K562 (cell line): ENCODE results near the gene MKNK1. TPM values are rescaled to one million over a fixed set of nuclear protein-coding genes. Genes with fewer than 3 reads are reported as not detected.

ENCODE experiments used
- ATAC-seq: fragments of 200-7000 bp; cut with Tn5 transposase; 3 replicates; pipeline ENCODE4 v1.9.1; 2020; ENCODE audit warnings: moderate library complexity
- BruUV-seq: library from RNA; stranded (reverse); fragments of 400-500 nt; replicated peaks from 2 replicates; lab custom pipeline; 2021; lab: Mats Ljungman, UMichigan
- CTCF ChIA-PET: fragments of 300-600 bp; formaldehyde crosslinking; extraction: SDS; loops from one replicate; lab custom pipeline; 2021; ENCODE audit warnings: low intra/inter-chr PET ratio; lab: Yijun Ruan, JAX
- POLR2A ChIA-PET: fragments of 300-600, 350-650 bp; sonication (Branson Sonifier 250); formaldehyde crosslinking; extraction: SDS; loops from one replicate; lab custom pipeline; 2021; ENCODE audit warnings: antibody characterized with exemption, inconsistent platforms; lab: Yijun Ruan, JAX
- DNase-seq, 4 experiments: peaks; one replicate each; pipeline versions ENCODE4 v3.0.0 to v3.0.0-alpha.2; 2011 to 2018; ENCODE audit warnings: low spot score in 3 of 4, mixed read lengths in 3 of 4; ENCODE audit errors: extremely low read depth in 1 of 4
- FAIRE-seq: peaks from 2 replicates; lab custom pipeline; 2011; peaks lifted over from hg19 to GRCh38; lab: Jason Lieb, UNC
- H2AFZ ChIP-seq: 2 replicates; pipeline ENCODE4 v1.6.0; 2011; ENCODE audit warnings: low read depth, low read length, control low read depth, inconsistent platforms
- H3K27ac ChIP-seq: fragments of 200-600 bp; 3 replicates; pipeline ENCODE4 v1.8.0; 2011; ENCODE audit warnings: low read depth, mild to moderate bottlenecking, control low read depth, inconsistent platforms, low read length, moderate library complexity, mixed read lengths; ENCODE audit errors: extremely low read depth
- H3K27me3 ChIP-seq, 2 experiments: fragments of 300-600 bp in 1 of 2; 2 replicates in 1 of 2; 3 replicates in 1 of 2; pipeline versions ENCODE4 v1.6.0 to v1.8.0; 2011; ENCODE audit warnings: inconsistent platforms in 2 of 2, low read length in 2 of 2, mild to moderate bottlenecking in 1 of 2, mixed read lengths in 1 of 2, moderate library complexity in 1 of 2; ENCODE audit not compliant: control insufficient read depth in 2 of 2, insufficient read depth in 2 of 2
- H3K36me3 ChIP-seq: fragments of 300-600 bp; 3 replicates; pipeline ENCODE4 v1.8.0; 2011; ENCODE audit warnings: mild to moderate bottlenecking, low read length, inconsistent platforms; ENCODE audit not compliant: control insufficient read depth, insufficient read depth
- H3K4me1 ChIP-seq, 2 experiments: fragments of 200-600 bp in 1 of 2; replicated peaks in 1 of 2; 2 replicates in 1 of 2; 3 replicates in 1 of 2; pipeline versions ENCODE4 v1.5.1 to v1.8.0; 2011; ENCODE audit warnings: inconsistent platforms in 2 of 2, low read length in 2 of 2, mild to moderate bottlenecking in 1 of 2, mixed read lengths in 1 of 2, moderate library complexity in 1 of 2; ENCODE audit not compliant: control insufficient read depth in 2 of 2, insufficient read depth in 2 of 2
- H3K4me2 ChIP-seq: 2 replicates; pipeline ENCODE4 v1.6.1; 2011; ENCODE audit warnings: low read length, control low read depth, inconsistent platforms, mixed read lengths; ENCODE audit not compliant: insufficient read depth
- H3K4me3 ChIP-seq: fragments of 200-600 bp; sonication (generic), shearing (Covaris generic); 2 replicates; pipeline ENCODE4 v1.5.1; 2016; ENCODE audit warnings: control low read depth, inconsistent platforms
- H3K79me2 ChIP-seq: fragments of 200-600 bp; 3 replicates; pipeline ENCODE4 v1.8.0; 2011; ENCODE audit warnings: low read length, inconsistent platforms; ENCODE audit not compliant: control insufficient read depth, insufficient read depth
- H3K9ac ChIP-seq, 2 experiments: 2 replicates each; pipeline versions ENCODE4 v1.6.0 to v1.6.1; 2011; ENCODE audit warnings: low read depth in 2 of 2, low read length in 2 of 2, control low read depth in 1 of 2, inconsistent platforms in 1 of 2, mild to moderate bottlenecking in 1 of 2, mixed read lengths in 1 of 2; ENCODE audit not compliant: insufficient read depth in 1 of 2
- H3K9me1 ChIP-seq: one replicate; pipeline ENCODE4 v1.6.0; 2011; ENCODE audit warnings: inconsistent platforms, mild to moderate bottlenecking, low read length, moderate library complexity; ENCODE audit not compliant: control insufficient read depth, insufficient read depth
- H3K9me3 ChIP-seq: replicated peaks from 2 replicates; pipeline ENCODE4 v1.5.1; 2011; ENCODE audit warnings: low read depth, low read length, inconsistent platforms; ENCODE audit not compliant: control insufficient read depth, insufficient read depth
- H4K20me1 ChIP-seq: replicated peaks from 2 replicates; pipeline ENCODE4 v1.6.1; 2011; ENCODE audit warnings: low read length, inconsistent platforms, mixed read lengths; ENCODE audit not compliant: control insufficient read depth, insufficient read depth
- CREB3L1 ChIP-seq: fragments of 450-650 bp; IDR thresholded peaks from 2 replicates; pipeline ENCODE4 v1.6.1; 2014; ENCODE audit warnings: low read depth, mild to moderate bottlenecking, moderate library complexity, borderline replicate concordance
- FOXK1 ChIP-seq: sonication (generic); formaldehyde crosslinking; IDR thresholded peaks from 2 replicates; pipeline ENCODE4 v1.8.0; 2022; ENCODE audit warnings: missing genetic modification reagents, mild to moderate bottlenecking, borderline replicate concordance
- HES1 ChIP-seq: fragments of 450-650 bp; IDR thresholded peaks from 2 replicates; pipeline ENCODE4 v1.6.1; 2016; ENCODE audit warnings: low read depth, mild to moderate bottlenecking, moderate library complexity
- HNRNPUL1 ChIP-seq: fragments of 200-400 bp; formaldehyde crosslinking; IDR thresholded peaks from 2 replicates; pipeline ENCODE4 v1.6.1; 2017; ENCODE audit warnings: low read length
- NBN ChIP-seq: fragments of 450-650 bp; IDR thresholded peaks from 2 replicates; pipeline ENCODE4 v1.6.1; 2016; ENCODE audit warnings: low read depth, mild to moderate bottlenecking
- POLR2G ChIP-seq: fragments of 200-400 bp; formaldehyde crosslinking; IDR thresholded peaks from 2 replicates; pipeline ENCODE4 v1.6.1; 2017; ENCODE audit warnings: low read depth, mild to moderate bottlenecking, antibody characterized with exemption, low read length, moderate library complexity
- SIN3A ChIP-seq, 2 experiments: fragments of 150-350 bp in 1 of 2; IDR thresholded peaks; 2 replicates each; pipeline ENCODE4 v1.6.1; 2011 to 2016; ENCODE audit warnings: borderline replicate concordance in 2 of 2, low read depth in 2 of 2, low read length in 2 of 2, mild to moderate bottlenecking in 2 of 2, moderate library complexity in 2 of 2; ENCODE audit not compliant: control insufficient read depth in 1 of 2
- ZNF408 ChIP-seq: fragments of 250-450 bp; sonication (Bioruptor Pico); IDR thresholded peaks from 2 replicates; pipeline ENCODE4 v1.4.0; 2020; ENCODE audit warnings: low read depth, mild to moderate bottlenecking, moderate library complexity
- WGBS: fragments of 100-300 bp; shearing (Covaris generic); methylation state at CpG from one replicate; pipeline ENCODE4 v1.1.6; 2016; ENCODE audit warnings: low coverage, mixed read lengths; ENCODE audit not compliant: insufficient coverage; ENCODE audit errors: missing lambda C conversion rate; 5-methylcytosine and 5-hydroxymethylcytosine counted together
- in situ Hi-C: fragments of 300-500 bp; cut with MboI; formaldehyde crosslinking; loops from 4 replicates; pipeline ENCODE4 v1.15.0; 2018; ENCODE audit warnings: inconsistent platforms, mixed read lengths
- intact Hi-C: fragments of 100-400 bp; cut with micrococcal nuclease; formaldehyde crosslinking; loops from 2 replicates; pipeline ENCODE4 v1.14.2; 2022
- polyA plus RNA-seq, 8 experiments: library from polyadenylated mRNA; depleted of rRNA in 4 of 8; stranded (reverse) in 5 of 8; unstranded in 3 of 8; fragments of >200 nt; fragmentation: Nextera tagmentation in 2 of 8; fragmentation: Illumina TruSeq in 1 of 8; extraction: Ambion mirVana in 2 of 8; extraction: Trizol in 1 of 8; gene quantifications; 2 replicates each; pipeline versions ENCODE4 v1.2.1 to v1.2.3, GENCODE V29; 2011 to 2014; ENCODE audit warnings: inconsistent platforms in 1 of 8, missing spikeins in 1 of 8
- total RNA-seq, 7 experiments: library from RNA; depleted of rRNA in 6 of 7; stranded (reverse); fragments of >200 nt in 6 of 7; fragmentation: Illumina TruSeq in 2 of 7; extraction: Trizol in 2 of 7; gene quantifications; 2 replicates each; pipeline versions ENCODE4 v1.2.1 to v1.2.3, GENCODE V29; 2011 to 2021; ENCODE audit warnings: low replicate concordance in 1 of 7
- TF ChIP-seq, protein P1 (sequence below): fragments of 250-450 bp; sonication (Bioruptor Pico); IDR thresholded peaks from 2 replicates; pipeline ENCODE4 v1.8.0; 2022; ENCODE audit warnings: inconsistent platforms, mild to moderate bottlenecking, moderate library complexity, borderline replicate concordance
- TF ChIP-seq, protein P2 (sequence below): sonication (generic); formaldehyde crosslinking; IDR thresholded peaks from 2 replicates; pipeline ENCODE4 v1.8.1; 2023; ENCODE audit warnings: mild to moderate bottlenecking, missing genetic modification reagents

Gene MKNK1
- total and polyA plus RNA-seq, 9 of the 15 experiments (the other 6 are each of a cell fraction or from before 2014, with no cell fraction given) = 27.7 to 51.3 (median 43.7) TPM

- Histone ChIP-seq H4K20me1 (no peaks in the 10 kb centered on the region; the same call in 1 of the 2 replicates), H3K27me3 (no peaks in the 10 kb centered on the region), H3K79me2 (peaks cover 14% of the 10 kb centered on the region), H3K27ac (no peak overlapping the region), H3K36me3 (peaks cover 4% of the 10 kb centered on the region; the same call in 1 of the 3 replicates), H3K4me2 (no peak overlapping the region), H2AFZ (no peak overlapping the region), H3K9ac (no peak overlapping the region), H3K9me3 (no peaks in the 10 kb centered on the region), H3K4me1 (peaks cover 7 to 14% of the 10 kb centered on the region in 2 experiments; a peak in 4 of 5 replicates), H3K9me1 (no peaks in the 10 kb centered on the region), H3K4me3 (no peak overlapping the region)
- no peak for DNase-seq
- 74% methylated on average over 2 of the region's 2 CpGs for WGBS
- no TSS peak for BruUV-seq
- ChIA-PET POLR2A (interaction anchor here (0.6 to 4.1 kb wide), 7 partner anchors 10 to 126 kb away, joined by 3 to 38 read pairs (median 4); partner anchors contain the start of gene MOB3C), CTCF (no interaction called here)
- intact Hi-C loops = no loop called here
- FAIRE-seq = no peak
- no peak for ATAC-seq
- in situ Hi-C loops = no loop called here
- TF ChIP-seq SIN3A (IDR thresholded peaks at IDR 0.05; ENCODE audit: borderline replicate concordance in 2 of 2, control insufficient read depth in 1 of 2, low read depth in 2 of 2, low read length in 2 of 2) = no peak
- no peak for TF ChIP-seq HES1
- no peak for TF ChIP-seq HNRNPUL1
- TF ChIP-seq, protein P1, sequence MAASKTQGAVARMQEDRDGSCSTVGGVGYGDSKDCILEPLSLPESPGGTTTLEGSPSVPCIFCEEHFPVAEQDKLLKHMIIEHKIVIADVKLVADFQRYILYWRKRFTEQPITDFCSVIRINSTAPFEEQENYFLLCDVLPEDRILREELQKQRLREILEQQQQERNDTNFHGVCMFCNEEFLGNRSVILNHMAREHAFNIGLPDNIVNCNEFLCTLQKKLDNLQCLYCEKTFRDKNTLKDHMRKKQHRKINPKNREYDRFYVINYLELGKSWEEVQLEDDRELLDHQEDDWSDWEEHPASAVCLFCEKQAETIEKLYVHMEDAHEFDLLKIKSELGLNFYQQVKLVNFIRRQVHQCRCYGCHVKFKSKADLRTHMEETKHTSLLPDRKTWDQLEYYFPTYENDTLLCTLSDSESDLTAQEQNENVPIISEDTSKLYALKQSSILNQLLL (CRISPR knock-in tag) = no peak
- no peak for TF ChIP-seq NBN
- TF ChIP-seq CREB3L1 = no peak
- TF ChIP-seq, protein P2, sequence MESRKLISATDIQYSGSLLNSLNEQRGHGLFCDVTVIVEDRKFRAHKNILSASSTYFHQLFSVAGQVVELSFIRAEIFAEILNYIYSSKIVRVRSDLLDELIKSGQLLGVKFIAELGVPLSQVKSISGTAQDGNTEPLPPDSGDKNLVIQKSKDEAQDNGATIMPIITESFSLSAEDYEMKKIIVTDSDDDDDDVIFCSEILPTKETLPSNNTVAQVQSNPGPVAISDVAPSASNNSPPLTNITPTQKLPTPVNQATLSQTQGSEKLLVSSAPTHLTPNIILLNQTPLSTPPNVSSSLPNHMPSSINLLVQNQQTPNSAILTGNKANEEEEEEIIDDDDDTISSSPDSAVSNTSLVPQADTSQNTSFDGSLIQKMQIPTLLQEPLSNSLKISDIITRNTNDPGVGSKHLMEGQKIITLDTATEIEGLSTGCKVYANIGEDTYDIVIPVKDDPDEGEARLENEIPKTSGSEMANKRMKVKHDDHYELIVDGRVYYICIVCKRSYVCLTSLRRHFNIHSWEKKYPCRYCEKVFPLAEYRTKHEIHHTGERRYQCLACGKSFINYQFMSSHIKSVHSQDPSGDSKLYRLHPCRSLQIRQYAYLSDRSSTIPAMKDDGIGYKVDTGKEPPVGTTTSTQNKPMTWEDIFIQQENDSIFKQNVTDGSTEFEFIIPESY (CRISPR knock-in tag) = no peak
- no peak for TF ChIP-seq ZNF408 (CRISPR knock-in tag)
- TF ChIP-seq POLR2G = no peak
- no peak for TF ChIP-seq FOXK1 (CRISPR knock-in tag)
Measured at GRCh38 chr1:46606255-46606965, 2.3 kb upstream of the MKNK1 start.
